Activated CD4-positive, alpha-beta T cell treated with anti-CD3 and anti-CD28 coated beads for 36 hours (primary cell): ENCODE data around the gene TXNL4A. TPM values are rescaled to one million over a fixed set of nuclear protein-coding genes. Genes with fewer than 3 reads are reported as not detected.
"Not testable (repeated sequence)": the region's sequence is repeated elsewhere in the genome, so short reads cannot be mapped to it uniquely, and the experiment has no call there.

Experiments used
- ATAC-seq: fragments of 200-7000 bp; cut with Tn5 transposase; one replicate; pipeline ENCODE4 v1.10.0; 2021; ENCODE audit warnings: mild to moderate bottlenecking, moderate library complexity
- CTCF ChIA-PET: fragments of 350-600 bp; sonication (Branson Sonifier 250); formaldehyde crosslinking; loops from one replicate; lab custom pipeline; 2021; ENCODE audit warnings: antibody characterized with exemption; lab: Charles Lee
- POLR2A ChIA-PET: fragments of 350-600 bp; sonication (Branson Sonifier 250); formaldehyde crosslinking; loops from one replicate; lab custom pipeline; 2021; ENCODE audit warnings: antibody characterized with exemption, inconsistent platforms; lab: Charles Lee
- DNase-seq: peaks from one replicate; pipeline ENCODE4 v3.0.0-alpha.2; 2020
- H3K27ac Mint-ChIP-seq: one replicate; pipeline ENCODE4 v1.8.0; 2021; ENCODE audit warnings: mixed read lengths
- H3K27me3 Mint-ChIP-seq: one replicate; pipeline ENCODE4 v1.8.0; 2021; ENCODE audit warnings: mixed read lengths
- H3K36me3 Mint-ChIP-seq: one replicate; pipeline ENCODE4 v1.8.0; 2021; ENCODE audit warnings: low read depth, mixed read lengths
- H3K4me1 Mint-ChIP-seq: one replicate; pipeline ENCODE4 v1.8.0; 2021; ENCODE audit warnings: mixed read lengths
- H3K4me3 Mint-ChIP-seq: one replicate; pipeline ENCODE4 v1.8.0; 2021; ENCODE audit warnings: mild to moderate bottlenecking, moderate library complexity, mixed read lengths
- H3K9me3 Mint-ChIP-seq: one replicate; pipeline ENCODE4 v1.8.0; 2021; ENCODE audit warnings: low read depth, mixed read lengths
- intact Hi-C, 2 experiments: fragments of 100-400 bp; cut with DNase I in 1 of 2; cut with micrococcal nuclease in 1 of 2; formaldehyde crosslinking; loops; one replicate each; pipeline versions ENCODE4 v1.14.2 to v1.15.1; 2022 to 2024; cut with DNase I, micrococcal nuclease
- total RNA-seq, 2 experiments: library from RNA; stranded (reverse); gene quantifications; one replicate each; pipeline ENCODE4 v1.2.3, GENCODE V29; 2021

The TXNL4A gene, protein sequence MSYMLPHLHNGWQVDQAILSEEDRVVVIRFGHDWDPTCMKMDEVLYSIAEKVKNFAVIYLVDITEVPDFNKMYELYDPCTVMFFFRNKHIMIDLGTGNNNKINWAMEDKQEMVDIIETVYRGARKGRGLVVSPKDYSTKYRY
- total RNA-seq: 100 to 1,000 TPM; 150 to 194 TPM

GRCh38 chr18:79988451-79989194, at the start of gene TXNL4A:
Gene TXNL4A (minus strand): TSS chr18:79988563. CDS start chr18:79988392, 171 bp downstream.
- intact Hi-C loops: loop anchor here (1.0 to 5.0 kb wide), 11 partner anchors 24 to 593 kb away; partner anchors contain the start of genes ADNP2 (in 2 of the 2), SLC66A2 (in 2 of the 2), CTDP1 (in 1 of the 2) and HSBP1L1 (in 1 of the 2)
- Mint-ChIP-seq H3K27me3 (no peaks in the 10 kb centered on the region), H3K4me3 (peak within 1 kb of the TSS; percentile 92), H3K4me1 (peaks cover 31% of the 10 kb centered on the region), H3K36me3 (peaks cover 28% of the 10 kb centered on the region), H3K9me3 (no peaks in the 10 kb centered on the region), H3K27ac (peak within 1 kb of the TSS; percentile 98)
- POLR2A ChIA-PET: interaction anchor here (1.1 to 2.2 kb wide), 2 partner anchors 45 to 171 kb away, joined by 3 to 5 read pairs; partner anchors contain the start of gene RBFA
- peak; percentile 92 for DNase-seq
- ATAC-seq: peak; percentile 98
- CTCF ChIA-PET: interaction anchor here (0.7 to 1.9 kb wide), 7 partner anchors 9 to 421 kb away, joined by 3 to 5 read pairs (median 3); no protein-coding TSS in a partner anchor

GRCh38 chr18:80037300-80037699, 48.9 kb upstream of the TXNL4A start:
- H3K27me3 Mint-ChIP-seq: no peaks in the 10 kb centered on the region
- ATAC-seq (no peak), DNase-seq (no peak)
- no peaks in the 10 kb centered on the region for H3K9me3 Mint-ChIP-seq
- H3K4me1 Mint-ChIP-seq: peaks cover 27% of the 10 kb centered on the region
- ChIA-PET CTCF (interaction anchor here (0.6 kb wide), 1 partner anchor 88 kb away, joined by 5 read pairs; no protein-coding TSS in a partner anchor), POLR2A (no interaction called here)
- intact Hi-C loops: no loop called here
- H3K27ac Mint-ChIP-seq: no peak overlapping the region
- peaks cover 32% of the 10 kb centered on the region for H3K36me3 Mint-ChIP-seq
- no peak overlapping the region for H3K4me3 Mint-ChIP-seq

GRCh38 chr18:80035997-80036396, 47.6 kb upstream of the TXNL4A start:
- Mint-ChIP-seq H3K27ac (no peak overlapping the region), H3K9me3 (no peaks in the 10 kb centered on the region), H3K4me3 (peak overlapping the region; percentile 94), H3K36me3 (peaks cover 28% of the 10 kb centered on the region), H3K4me1 (peaks cover 23% of the 10 kb centered on the region), H3K27me3 (no peaks in the 10 kb centered on the region)
- CTCF ChIA-PET: interaction anchor here (0.6 to 1.1 kb wide), 2 partner anchors 70 kb away, joined by 3 read pairs; no protein-coding TSS in a partner anchor
- intact Hi-C loops: loop anchor here in 1 of 2 experiments (2.0 kb wide), 1 partner anchor 631 kb away; no protein-coding TSS in a partner anchor
- ATAC-seq (no peak), DNase-seq (no peak)
- POLR2A ChIA-PET: no interaction called here

DNA sequence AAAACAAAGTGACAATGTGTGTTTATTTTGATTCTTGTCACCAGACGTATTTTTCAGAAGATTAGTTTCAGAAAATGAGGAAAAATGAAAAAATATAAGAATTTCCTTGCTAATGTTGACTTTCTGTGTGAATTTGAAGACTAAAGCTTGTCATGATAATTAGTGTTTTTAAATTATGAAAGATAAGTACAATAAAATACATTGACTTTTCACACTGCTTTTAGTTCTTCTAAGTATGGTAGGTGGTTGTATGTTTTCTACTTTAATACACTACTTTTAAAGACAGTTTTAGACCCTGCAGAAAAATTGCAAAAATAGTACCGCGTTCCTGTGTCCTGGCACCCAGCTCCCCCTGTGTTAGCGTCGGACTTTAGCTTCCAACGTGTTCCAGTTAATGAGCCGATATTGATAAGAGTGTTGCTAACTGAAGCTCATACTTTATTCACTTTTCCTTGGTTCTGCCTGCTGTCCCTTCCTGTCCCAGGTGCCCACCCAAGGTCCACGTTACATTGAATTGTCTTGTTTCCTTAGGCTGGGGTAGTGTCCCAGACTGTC, 46.6 kb upstream of the TXNL4A start:
- H3K36me3 Mint-ChIP-seq: peaks cover 23% of the 10 kb centered on the region
- no peaks in the 10 kb centered on the region for H3K9me3 Mint-ChIP-seq
- H3K4me3 Mint-ChIP-seq: peak overlapping the region; percentile 94
- CTCF ChIA-PET: interaction anchor here (0.7 to 1.6 kb wide), 5 partner anchors 38 to 74 kb away, joined by 3 to 7 read pairs (median 3); partner anchors contain the start of gene ADNP2
- intact Hi-C loops: loop anchor here (1.0 to 5.0 kb wide), 12 partner anchors 47 to 968 kb away; partner anchors contain the start of genes ATP9B (in 2 of the 2), SLC66A2 (in 2 of the 2), ADNP2 (in 1 of the 2) and CTDP1 (in 1 of the 2)
- no peak for ATAC-seq
- no peaks in the 10 kb centered on the region for H3K27me3 Mint-ChIP-seq
- peak overlapping the region; percentile 86 for H3K27ac Mint-ChIP-seq
- no peak for DNase-seq
- H3K4me1 Mint-ChIP-seq: peaks cover 21% of the 10 kb centered on the region
- POLR2A ChIA-PET: interaction anchor here (0.6 to 1.4 kb wide), 2 partner anchors 48 to 52 kb away, joined by 3 to 4 read pairs; no protein-coding TSS in a partner anchor

DNA sequence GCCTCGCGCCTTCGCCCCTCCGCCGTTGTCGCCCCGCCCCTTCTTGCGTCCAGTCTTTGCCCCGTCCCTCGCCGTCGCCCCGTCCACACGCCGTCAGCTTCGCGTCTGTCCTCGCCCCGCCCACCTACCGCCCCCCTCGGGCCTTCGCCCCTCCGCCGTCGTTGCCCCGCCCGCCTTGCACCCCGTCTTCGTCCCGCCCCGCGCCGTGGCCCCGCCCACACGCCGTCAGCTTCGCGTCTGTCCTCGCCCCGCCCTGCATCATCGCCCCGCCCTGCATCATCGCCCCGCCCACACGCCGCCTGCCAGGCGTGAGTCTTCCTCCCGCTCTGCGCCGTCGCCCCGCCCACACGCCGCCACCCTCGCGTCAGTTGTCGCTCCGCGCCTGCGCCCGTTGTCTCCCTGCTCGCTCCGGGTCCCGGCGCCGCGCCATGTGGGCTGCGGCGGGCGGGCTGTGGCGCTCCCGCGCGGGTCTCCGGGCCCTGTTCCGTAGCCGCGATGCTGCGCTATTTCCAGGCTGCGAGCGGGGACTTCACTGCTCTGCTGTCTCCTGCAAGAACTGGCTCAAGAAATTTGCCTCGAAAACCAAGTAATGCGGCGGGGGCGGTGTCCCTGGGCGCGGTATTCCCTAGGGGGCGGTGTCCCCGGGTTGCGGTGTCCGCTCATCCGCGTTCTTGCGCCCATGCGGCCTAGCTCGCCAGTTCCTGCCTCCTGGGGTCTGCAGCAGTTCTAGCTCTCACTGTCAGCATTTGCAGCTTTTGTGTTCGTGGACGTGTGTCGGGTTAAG, 45.9 kb upstream of the TXNL4A start, which contains the start of gene RBFA:
RBFA (plus strand) TSS at position 367 of the 784 bp plus-strand sequence; CDS start at position 429, 62 bp downstream.
- H3K4me1 Mint-ChIP-seq: peaks cover 21% of the 10 kb centered on the region
- no peaks in the 10 kb centered on the region for H3K9me3 Mint-ChIP-seq
- DNase-seq (peak; percentile 100), ATAC-seq (peak; percentile 87)
- no peaks in the 10 kb centered on the region for H3K27me3 Mint-ChIP-seq
- H3K4me3 Mint-ChIP-seq: peak within 1 kb of the TSS; percentile 94
- ChIA-PET POLR2A (interaction anchor here (0.6 to 1.4 kb wide), 5 partner anchors 46 to 76 kb away, joined by 3 to 7 read pairs (median 4); partner anchors contain the start of genes ADNP2 and TXNL4A), CTCF (interaction anchor here (0.5 to 1.6 kb wide), 6 partner anchors 8 to 75 kb away, joined by 3 to 7 read pairs (median 3); partner anchors contain the start of gene ADNP2)
- peaks cover 22% of the 10 kb centered on the region for H3K36me3 Mint-ChIP-seq
- H3K27ac Mint-ChIP-seq: peak within 1 kb of the TSS; percentile 89
- intact Hi-C loops: loop anchor here (1.0 to 5.0 kb wide), 12 partner anchors 46 to 967 kb away; partner anchors contain the start of genes ATP9B (in 2 of the 2), SLC66A2 (in 2 of the 2), ADNP2 (in 1 of the 2) and CTDP1 (in 1 of the 2)

- H3K27ac Mint-ChIP-seq: peak overlapping the region; percentile 89
- POLR2A ChIA-PET: interaction anchor here (0.9 to 1.4 kb wide), 5 partner anchors 45 to 78 kb away, joined by 3 to 10 read pairs (median 5); partner anchors contain the start of genes ADNP2 and TXNL4A
- peak overlapping the region; percentile 94 for H3K4me3 Mint-ChIP-seq
- intact Hi-C loops: loop anchor here (1.0 to 5.0 kb wide), 14 partner anchors 45 to 966 kb away; partner anchors contain the start of genes ATP9B (in 2 of the 2), SLC66A2 (in 2 of the 2), ADNP2 (in 1 of the 2) and CTDP1 (in 1 of the 2)
- CTCF ChIA-PET: interaction anchor here (0.6 to 0.8 kb wide), 2 partner anchors 9 to 965 kb away, joined by 3 to 4 read pairs; no protein-coding TSS in a partner anchor
- H3K27me3 Mint-ChIP-seq: no peaks in the 10 kb centered on the region
- DNase-seq (no peak), ATAC-seq (peak; percentile 31)
- peaks cover 25% of the 10 kb centered on the region for H3K36me3 Mint-ChIP-seq
- H3K4me1 Mint-ChIP-seq: peaks cover 21% of the 10 kb centered on the region
- H3K9me3 Mint-ChIP-seq: no peaks in the 10 kb centered on the region
Observed at GRCh38 chr18:80033181-80034067, 45.1 kb upstream of the TXNL4A start.

DNA sequence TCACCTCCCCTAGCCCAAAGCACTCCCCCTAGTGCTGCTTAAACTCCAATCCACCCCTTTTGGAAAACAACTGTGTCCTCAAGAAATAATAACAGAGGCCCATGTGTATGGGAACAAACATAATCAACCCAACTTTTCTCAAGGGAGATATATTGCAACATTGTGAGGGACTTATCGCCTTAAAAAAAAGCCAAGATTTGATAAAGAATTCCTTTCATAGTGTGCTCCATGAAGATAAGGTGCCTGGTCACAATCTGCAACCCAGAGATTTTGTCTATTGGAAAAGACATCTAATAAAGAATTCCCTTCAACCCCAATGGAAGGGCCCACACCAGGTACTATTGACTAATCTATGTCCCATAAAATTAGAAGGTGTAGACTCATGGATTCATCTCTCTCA, 41.3 kb upstream of the TXNL4A start:
- DNase-seq (no peak), ATAC-seq (no peak)
- peaks cover 18% of the 10 kb centered on the region for H3K9me3 Mint-ChIP-seq
- H3K27ac Mint-ChIP-seq: no peak overlapping the region
- intact Hi-C loops: loop anchor here in 1 of 2 experiments (5.0 kb wide), 2 partner anchors 347 to 962 kb away; partner anchors contain the start of gene ATP9B
- ChIA-PET CTCF (no interaction called here), POLR2A (no interaction called here)
- H3K36me3 Mint-ChIP-seq: peaks cover 45% of the 10 kb centered on the region
- H3K4me1 Mint-ChIP-seq: peaks cover 7% of the 10 kb centered on the region
- no peaks in the 10 kb centered on the region for H3K27me3 Mint-ChIP-seq
- H3K4me3 Mint-ChIP-seq: no peak overlapping the region

- POLR2A ChIA-PET, H3K4me1 Mint-ChIP-seq, intact Hi-C loops, H3K27me3 Mint-ChIP-seq, H3K27ac Mint-ChIP-seq, H3K4me3 Mint-ChIP-seq, ATAC-seq, CTCF ChIA-PET, DNase-seq: not testable (repeated sequence)
- peaks cover 34% of the 10 kb centered on the region for H3K9me3 Mint-ChIP-seq
- H3K36me3 Mint-ChIP-seq: peaks cover 56% of the 10 kb centered on the region
Observed at GRCh38 chr18:80027719-80028118, 39.4 kb upstream of the TXNL4A start.

- Mint-ChIP-seq H3K9me3 (peaks cover 39% of the 10 kb centered on the region), H3K4me3 (no peak overlapping the region), H3K36me3 (peaks cover 61% of the 10 kb centered on the region), H3K27ac (no peak overlapping the region), H3K27me3 (no peaks in the 10 kb centered on the region), H3K4me1 (no peaks in the 10 kb centered on the region)
- POLR2A ChIA-PET: no interaction called here
- no peak for DNase-seq
- intact Hi-C loops: no loop called here
- ATAC-seq: no peak
- CTCF ChIA-PET: interaction anchor here (1.1 kb wide), 1 partner anchor 15 kb away, joined by 3 read pairs; no protein-coding TSS in a partner anchor
Observed at GRCh38 chr18:80026363-80026762, 38.0 kb upstream of the TXNL4A start.
